Kidney glomerular epithelial cell (primary cell): ENCODE measurements around the gene OR2L8.
"Not testable (repeated sequence)": the region's sequence is repeated elsewhere in the genome, so short reads cannot be mapped to it uniquely, and the experiment has no call there.

Experiments used
- DNase-seq: peaks from one replicate; lab custom pipeline; 2025; lab: John Stamatoyannopoulos, UW

OR2L8 gene

GRCh38 chr1:247948558-247948957, at the start of gene OR2L8:
TSS of gene OR2L8 (plus strand) at chr1:247948858. CDS start at chr1:247948858, 0 bp downstream.
- no peak for DNase-seq

- no peak for DNase-seq
These were observed 44.5 kb upstream of the OR2L8 start for GRCh38 chr1:247904122-247904521.

DNA sequence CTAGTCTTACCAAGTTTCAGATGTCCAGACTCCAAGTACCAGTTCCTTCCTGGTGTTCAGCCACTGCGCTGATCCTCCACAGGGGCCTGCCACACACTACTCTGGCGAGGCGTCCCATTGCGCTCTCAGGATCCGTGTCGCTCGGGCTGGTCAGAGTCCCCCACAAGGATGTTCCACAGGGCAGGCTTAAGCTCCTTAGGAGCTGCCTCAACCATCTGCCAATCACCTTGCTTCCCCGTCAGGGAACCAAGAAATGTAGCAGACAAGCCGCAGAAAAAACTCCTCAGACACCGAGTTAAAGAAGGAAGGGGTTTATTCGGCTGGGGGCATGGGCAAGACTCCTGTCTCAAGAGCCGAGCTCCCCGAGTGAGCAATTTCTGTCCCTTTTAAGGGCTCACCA, 43.5 kb upstream of the OR2L8 start:
- DNase-seq = no peak

DNA sequence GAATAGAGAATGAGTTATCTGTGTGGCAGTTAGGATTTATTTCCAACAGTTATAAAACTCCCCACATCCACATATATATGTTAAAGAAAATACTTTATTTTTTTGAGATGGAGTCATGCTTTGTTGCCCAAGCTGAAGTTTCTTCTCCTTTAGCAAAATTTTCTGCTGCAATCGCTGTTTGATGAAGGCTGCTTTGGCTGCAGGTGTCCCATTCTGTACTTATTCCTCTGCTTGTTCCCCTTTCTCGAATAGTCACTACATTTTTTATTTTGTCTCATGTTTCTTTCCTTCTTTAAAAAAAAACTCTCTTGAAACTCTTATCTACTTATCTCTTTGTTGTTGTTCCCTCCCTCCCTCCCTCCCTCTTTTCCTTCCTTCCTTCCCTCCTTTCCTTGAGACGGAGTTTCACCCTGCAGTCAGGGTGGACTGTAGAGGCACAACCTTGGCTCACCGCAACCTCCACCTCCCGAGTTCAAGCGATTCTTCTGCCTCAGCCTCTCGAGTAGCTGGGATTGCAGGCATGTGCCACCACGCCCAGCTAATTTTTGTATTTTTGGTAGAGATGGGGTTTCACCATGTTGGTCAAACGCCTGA, 42.7 kb upstream of the OR2L8 start:
- no peak for DNase-seq

- DNase-seq = no peak
These were observed 42.1 kb upstream of the OR2L8 start for GRCh38 chr1:247906504-247907047.

- DNase-seq = no peak
These were observed 39.9 kb upstream of the OR2L8 start for GRCh38 chr1:247908766-247909165.

DNA sequence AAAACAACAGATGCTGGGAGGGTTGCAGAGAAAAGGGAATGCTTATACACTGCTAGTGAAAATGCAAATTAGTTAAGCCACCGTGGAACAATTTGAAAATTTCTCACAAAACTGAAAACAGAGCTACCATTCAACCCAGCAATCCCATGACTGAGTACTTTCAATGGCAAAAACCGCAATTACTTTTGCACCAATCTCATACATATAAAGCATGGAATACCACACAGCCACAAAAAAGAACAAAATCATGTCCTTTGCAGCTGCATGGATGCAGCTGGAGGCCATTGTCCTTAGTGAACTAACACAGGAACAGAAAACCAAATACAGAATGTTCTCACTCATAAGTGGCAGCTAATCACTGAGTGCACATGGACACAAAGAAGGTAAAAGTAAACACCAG, 34.9 kb upstream of the OR2L8 start:
- DNase-seq = no peak

- DNase-seq = peak; percentile 31
These were observed 33.6 kb upstream of the OR2L8 start for GRCh38 chr1:247914941-247915662.

DNA sequence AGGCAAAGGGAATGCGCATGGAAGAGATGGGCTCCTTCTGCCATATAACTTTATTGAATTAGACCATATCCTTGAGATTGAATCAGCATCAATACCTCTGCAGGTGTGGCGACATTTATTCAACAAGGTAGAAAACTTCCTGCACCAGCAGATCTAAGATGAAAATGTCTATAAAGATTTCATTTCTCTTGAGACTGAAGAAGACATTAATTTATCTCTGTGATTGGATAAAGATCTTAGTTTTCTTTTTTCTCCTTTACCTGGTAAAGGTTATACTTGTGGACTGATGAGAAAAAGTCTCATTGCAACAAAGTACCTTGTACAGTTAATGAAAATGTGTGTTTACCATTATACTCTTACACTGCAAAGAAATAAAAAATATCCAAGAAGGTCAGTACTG, 28.7 kb upstream of the OR2L8 start, which contains the start of gene OR2T8:
Gene OR2T8, plus strand, starts transcription at position 301 of the 400 bp plus-strand sequence. CDS start 766 bp downstream, outside the sequence.
- DNase-seq = no peak

DNA sequence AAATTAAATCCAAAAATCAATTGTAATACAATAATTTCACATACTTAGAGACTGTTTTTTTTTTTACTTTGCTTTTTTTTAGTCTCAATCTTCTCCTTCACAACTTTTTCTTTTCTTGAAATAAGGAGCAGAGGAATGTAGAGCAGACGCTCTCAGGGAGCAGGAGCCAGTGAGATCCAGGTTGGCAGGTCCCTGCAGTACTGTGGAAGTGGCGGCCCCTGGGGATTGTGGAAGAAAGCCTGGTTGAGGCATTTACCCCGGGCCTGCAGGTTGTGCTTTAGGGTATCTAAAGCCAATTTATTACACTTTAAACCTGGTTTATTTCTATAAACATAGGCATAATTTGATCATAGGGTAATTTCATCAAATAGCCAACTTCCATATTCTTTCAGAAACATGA, 24.7 kb upstream of the OR2L8 start:
- DNase-seq = no peak

GRCh38 chr1:247924868-247925267, 23.8 kb upstream of the OR2L8 start, which contains the start of gene OR2AJ1:
TSS of gene OR2AJ1 (plus strand) at chr1:247924889. CDS start at chr1:247933769, 8,880 bp downstream.
- DNase-seq = no peak

GRCh38 chr1:247933989-247934388, 14.7 kb upstream of the OR2L8 start:
- DNase-seq = no peak

DNA sequence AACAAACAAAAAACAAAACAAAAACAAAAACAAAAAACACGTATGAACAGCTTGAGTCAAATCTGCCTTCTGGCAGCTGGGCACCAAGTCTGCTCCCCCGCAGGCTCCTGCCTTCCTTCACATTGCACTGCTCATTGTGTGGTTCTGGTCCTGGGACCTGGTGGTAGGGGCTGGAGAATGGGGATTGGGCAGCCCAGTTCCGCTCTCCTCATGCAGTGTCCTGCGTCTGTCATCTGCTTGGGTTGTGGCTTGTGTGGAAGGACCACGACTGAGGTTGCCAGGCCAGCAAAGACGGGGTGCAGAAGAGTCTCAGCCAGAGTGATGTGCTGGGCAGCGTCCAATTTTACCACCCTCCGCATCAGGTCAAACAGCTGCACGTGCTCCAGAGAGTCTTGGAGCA, 12.9 kb upstream of the OR2L8 start:
- DNase-seq = no peak

DNA sequence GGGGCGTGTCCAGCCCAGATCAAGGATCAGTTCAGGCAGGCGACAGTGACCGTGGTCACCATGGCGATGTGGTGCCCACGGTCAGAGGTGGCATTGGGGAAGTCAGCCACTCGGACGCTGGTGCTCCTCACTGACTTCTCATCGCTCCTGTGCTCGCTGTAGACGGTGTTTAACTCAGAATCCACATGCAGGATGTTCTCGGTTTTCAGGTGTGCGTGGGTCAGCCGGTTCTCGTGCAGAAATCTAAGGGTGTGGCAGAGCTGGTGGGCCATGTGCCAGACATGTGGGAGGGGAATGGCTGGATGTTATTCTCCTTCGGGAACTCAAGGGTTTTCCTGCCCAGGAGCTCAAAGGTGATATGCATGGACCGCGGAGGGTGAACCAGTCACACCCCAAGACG, 12.2 kb upstream of the OR2L8 start:
- DNase-seq = no peak

GRCh38 chr1:247936965-247937734, 11.5 kb upstream of the OR2L8 start:
- DNase-seq = not testable (repeated sequence)

GRCh38 chr1:247942624-247943023, 6.0 kb upstream of the OR2L8 start:
- DNase-seq = no peak

GRCh38 chr1:247953408-247953807, 4.8 kb downstream of the OR2L8 start:
- no peak for DNase-seq

GRCh38 chr1:247961791-247962190, 13.1 kb downstream of the OR2L8 start:
- DNase-seq = no peak

DNA sequence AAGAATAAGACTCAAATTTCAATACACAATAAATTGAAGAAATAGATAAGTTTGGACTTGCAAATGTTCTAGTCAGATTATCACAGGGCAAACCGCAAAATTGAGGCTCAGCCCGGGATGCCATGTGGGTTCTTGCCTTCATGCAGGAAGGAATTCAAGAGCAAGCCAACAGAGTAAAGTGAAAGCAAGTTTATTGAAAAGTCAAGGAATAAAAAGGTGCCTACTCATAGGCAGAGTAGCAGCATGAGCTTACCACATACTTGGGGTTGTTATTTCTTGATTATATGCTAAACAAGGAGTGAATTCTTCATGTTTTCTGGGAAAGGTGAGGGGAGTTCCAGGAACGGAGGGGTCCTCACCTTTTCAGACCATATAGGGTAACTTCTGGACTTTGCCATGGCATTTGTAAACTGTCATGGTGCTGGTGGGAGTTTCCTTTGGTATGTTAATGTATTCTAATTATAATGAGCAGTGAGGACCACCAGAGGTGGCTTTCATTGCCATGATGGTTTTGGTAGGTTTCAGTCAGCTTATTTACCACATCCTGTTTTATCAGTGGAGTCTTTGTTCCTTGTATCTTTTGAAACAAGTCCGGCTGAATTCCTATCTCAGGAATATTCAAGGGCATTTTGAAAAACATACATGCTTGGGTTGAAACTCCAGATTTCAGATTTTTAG, 14.4 kb downstream of the OR2L8 start:
- no peak for DNase-seq

- no peak for DNase-seq
These were observed 16.3 kb downstream of the OR2L8 start, which contains the start of gene OR2AK2 for GRCh38 chr1:247964933-247965332. TSS of gene OR2AK2 (plus strand) at chr1:247965233. CDS start at chr1:247965377, 144 bp downstream.

- no peak for DNase-seq
These were observed 18.0 kb downstream of the OR2L8 start for GRCh38 chr1:247966532-247967204.
